GM12872 (cell line): ENCODE data around the gene RGR.

Experiments
- TF ChIP-seq, protein P1 (sequence below): IDR thresholded peaks from 3 replicates; pipeline ENCODE4 v1.5.1; 2011; ENCODE audit warnings: low read depth, mild to moderate bottlenecking, low read length, moderate library complexity; ENCODE audit not compliant: insufficient read depth

Gene RGR

DNA sequence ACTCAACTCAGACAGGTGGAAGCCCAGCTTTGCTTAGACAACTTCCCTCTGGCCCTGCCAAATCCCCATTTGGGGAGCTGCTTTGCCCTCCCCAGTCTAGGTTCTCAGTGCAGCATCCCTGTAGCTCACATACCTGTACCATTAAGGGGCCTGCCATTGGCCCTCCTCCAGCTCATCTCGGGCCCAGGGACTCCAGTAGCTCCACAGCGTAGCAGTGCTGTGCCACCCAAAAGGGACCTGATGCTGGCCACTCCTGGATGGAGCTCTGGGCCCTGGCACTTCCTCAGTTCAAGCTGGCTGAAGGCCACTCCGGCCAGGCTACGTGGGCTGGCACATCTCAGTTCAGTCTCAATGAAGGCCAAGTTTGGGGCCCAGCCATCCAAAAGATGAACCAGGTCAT lies 10.9 kb upstream of the RGR start:
- TF ChIP-seq, protein P1, sequence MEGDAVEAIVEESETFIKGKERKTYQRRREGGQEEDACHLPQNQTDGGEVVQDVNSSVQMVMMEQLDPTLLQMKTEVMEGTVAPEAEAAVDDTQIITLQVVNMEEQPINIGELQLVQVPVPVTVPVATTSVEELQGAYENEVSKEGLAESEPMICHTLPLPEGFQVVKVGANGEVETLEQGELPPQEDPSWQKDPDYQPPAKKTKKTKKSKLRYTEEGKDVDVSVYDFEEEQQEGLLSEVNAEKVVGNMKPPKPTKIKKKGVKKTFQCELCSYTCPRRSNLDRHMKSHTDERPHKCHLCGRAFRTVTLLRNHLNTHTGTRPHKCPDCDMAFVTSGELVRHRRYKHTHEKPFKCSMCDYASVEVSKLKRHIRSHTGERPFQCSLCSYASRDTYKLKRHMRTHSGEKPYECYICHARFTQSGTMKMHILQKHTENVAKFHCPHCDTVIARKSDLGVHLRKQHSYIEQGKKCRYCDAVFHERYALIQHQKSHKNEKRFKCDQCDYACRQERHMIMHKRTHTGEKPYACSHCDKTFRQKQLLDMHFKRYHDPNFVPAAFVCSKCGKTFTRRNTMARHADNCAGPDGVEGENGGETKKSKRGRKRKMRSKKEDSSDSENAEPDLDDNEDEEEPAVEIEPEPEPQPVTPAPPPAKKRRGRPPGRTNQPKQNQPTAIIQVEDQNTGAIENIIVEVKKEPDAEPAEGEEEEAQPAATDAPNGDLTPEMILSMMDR, result no peak

DNA sequence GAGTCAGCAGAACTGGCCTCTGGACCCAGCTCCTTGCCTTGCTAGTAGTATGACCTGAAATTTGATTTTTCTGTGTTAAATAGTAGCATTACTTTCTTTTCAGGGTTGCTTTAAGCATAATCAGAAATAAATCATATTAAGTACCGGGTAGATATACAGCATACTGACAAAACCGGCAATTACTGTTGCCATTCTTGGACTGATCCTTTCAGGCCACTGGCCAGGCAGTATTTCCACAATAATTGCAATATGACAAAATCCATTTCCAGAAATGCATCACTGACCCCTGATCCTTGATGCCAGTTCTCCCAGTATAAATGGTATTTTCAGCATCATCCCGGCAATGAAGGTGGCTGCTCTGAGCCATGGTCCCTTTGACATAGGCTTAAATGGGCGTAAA lies 10.4 kb upstream of the RGR start:
- TF ChIP-seq, protein P1, result no peak

DNA sequence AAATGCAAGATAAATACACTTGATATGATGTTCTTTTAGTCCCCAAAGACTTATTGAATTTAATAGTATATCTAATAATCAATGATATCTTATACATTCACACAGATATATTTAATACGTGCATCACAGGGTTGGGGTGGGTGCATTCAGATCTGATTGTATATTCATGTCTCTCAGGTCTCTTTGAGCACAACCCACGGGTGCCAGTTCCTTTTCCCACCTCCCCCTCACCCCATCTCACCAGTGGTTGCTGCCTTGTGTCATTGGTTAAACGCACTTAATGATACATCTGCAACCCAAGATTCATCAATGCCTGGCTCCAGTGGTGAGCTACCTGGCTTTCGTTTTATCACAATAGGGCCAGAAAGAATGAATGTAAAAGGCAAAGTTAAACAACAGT lies 9.8 kb upstream of the RGR start:
- TF ChIP-seq, protein P1, result no peak

DNA sequence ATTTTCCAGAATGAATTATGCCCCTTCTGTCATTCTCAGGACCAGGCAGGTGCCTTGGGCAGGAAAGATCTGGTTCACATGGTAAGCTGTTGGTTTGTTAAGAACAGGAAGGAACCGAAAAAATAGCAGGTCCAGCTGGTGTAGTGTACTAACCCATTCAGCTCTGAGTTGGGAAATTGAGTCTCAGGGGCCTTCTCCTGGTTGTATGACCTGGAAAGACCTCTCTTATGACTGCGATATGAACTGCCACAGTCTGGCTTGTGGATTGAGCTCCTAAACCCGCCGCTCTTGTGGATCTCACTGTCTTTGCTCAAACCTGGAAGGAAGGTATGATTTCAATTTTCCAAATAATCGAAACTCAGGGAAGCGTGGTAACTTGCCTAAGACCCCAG lies 8.1 kb upstream of the RGR start:
- TF ChIP-seq, protein P1, result no peak

DNA sequence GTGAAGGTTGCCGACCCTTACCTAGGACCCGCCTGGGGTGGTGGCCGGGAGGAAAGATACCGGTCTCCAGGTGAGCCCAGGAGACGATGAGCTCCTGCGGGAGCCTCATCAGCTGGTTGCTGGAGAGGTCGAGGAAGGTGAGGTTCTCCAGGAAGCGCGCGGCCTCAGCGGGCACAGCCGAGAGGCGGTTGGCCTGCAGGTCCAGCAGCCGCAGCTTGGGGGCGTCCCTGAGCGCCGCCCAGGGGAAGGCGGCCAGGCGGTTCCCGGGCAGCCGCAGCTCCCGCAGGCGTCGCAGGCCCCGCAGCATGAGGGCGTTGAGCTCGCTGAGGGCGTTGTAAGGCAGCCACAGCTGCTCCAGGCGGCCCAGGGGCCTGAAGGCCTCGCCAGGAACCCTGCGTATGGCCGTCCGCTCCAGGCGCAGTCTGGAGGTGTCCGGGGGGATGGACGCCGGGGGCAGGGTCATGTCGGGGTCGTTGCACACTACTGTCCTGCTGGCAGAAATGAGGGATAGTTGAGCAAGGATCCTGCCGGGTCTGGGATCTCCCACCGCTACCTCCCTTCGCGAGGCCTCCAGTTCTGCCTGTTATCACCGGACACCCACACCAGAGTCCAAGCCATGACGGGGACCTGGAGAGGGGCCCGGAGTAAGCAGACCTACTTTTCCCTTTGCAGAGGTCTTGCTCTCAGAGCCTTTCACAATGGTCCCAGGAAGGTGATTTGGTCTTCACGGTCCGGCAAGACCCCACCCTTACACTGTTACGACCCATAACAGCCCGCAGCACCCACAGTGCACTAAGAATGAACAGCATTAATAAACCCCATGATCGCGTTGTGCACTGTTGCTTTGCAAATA lies 7.4 kb upstream of the RGR start:
- TF ChIP-seq, protein P1, result peak; percentile 35; the same call in 2 of the 3 replicates

DNA sequence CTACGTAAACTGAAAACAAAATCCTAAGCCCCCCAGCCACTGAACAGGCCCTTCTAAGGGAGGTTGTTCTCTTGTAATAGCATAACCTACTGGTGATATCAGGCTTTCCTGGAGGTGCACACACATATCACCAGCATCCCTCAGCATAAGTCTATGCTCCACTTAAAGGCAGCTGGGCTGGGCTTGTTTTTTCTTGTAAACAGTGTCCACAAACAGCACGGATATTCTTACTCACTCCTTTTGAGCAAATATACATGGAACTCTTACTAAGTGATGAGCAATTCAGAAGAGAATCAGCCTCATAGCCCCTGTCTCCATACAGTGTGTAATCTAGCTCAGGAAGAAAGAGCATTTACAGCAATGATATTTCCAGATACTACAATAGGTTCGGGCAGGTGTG lies 5.9 kb upstream of the RGR start:
- TF ChIP-seq, protein P1, result no peak

DNA sequence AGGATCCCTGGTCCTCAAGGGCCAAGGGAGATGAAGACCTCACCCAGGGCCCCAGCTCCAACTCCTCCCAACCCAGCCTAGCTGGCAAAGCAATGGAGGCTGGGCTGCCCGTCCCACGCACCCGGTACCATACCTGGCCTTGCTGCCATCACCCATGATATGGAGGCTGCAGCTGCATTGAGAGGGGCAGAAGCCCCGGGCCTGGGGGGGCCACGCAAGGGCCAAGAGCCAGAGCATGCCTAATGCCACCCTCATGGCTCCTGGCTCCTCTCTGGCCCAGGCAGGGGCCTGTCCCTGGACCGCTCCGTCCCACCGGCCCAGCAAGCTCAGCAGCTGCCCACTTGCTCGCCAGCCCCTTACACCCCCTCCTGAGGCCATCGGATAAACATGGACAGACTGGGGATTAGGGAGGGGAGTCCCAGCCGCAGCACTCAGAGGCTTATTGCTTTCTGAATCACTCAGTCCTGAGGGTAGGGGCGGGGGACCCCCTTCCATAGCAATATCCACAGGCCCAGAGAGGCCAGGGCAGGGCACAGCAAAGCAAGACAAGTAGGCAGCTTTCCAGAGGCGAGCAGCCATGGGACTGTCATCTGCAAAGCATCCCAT lies 3.6 kb upstream of the RGR start, which contains the start of gene LRIT1:
LRIT1 (minus strand) TSS at position 362 of the 606 bp plus-strand sequence; CDS start at position 255, 107 bp downstream.
- TF ChIP-seq, protein P1, result no peak
